ENCODE measurements around the gene KRT86. TPM values are rescaled to one million over a fixed set of nuclear protein-coding genes. Genes with fewer than 3 reads are reported as not detected.

Gene KRT86
- total and polyA plus RNA-seq, 2 of the 8 experiments (the other 6 are each of a cell fraction or from before 2014, with no cell fraction given), result 0.12 TPM; not detected in 1

DNA sequence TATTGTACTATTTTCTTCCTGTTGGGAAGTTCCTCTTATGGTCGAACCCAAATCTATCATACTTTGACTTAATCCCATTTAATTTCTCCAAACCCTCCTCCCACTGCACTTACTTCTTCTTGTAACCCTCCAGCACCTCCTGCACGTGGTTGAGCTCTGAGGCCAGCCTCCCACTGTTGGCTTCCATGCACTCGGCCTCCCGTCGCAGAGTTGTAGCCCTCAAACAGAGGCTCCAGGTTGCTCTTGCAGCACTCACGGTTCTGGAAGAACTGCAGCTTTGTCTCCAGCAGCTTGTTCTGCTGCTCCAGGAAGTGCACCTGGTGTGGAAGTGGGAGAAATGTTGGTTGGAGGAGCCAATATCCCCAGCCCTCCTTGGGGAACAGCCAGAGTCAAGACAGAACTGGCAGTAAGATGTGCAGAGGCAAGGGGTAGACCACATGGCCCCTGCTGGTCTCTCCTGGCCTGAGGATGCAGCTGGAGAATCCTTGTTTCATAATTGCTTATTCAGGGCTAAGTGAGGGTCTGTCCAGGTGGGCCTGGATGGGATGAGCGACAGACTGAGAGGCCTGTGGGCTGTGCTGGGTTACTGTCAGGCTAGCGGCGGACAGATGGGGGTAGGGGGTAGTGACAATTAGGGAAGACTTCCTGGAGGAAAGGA, 18.4 kb upstream of the KRT86 start (continued):
- TF ChIP-seq, protein P1, sequence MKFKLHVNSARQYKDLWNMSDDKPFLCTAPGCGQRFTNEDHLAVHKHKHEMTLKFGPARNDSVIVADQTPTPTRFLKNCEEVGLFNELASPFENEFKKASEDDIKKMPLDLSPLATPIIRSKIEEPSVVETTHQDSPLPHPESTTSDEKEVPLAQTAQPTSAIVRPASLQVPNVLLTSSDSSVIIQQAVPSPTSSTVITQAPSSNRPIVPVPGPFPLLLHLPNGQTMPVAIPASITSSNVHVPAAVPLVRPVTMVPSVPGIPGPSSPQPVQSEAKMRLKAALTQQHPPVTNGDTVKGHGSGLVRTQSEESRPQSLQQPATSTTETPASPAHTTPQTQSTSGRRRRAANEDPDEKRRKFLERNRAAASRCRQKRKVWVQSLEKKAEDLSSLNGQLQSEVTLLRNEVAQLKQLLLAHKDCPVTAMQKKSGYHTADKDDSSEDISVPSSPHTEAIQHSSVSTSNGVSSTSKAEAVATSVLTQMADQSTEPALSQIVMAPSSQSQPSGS (IDR thresholded peaks at IDR 0.05; ENCODE audit: low read length), result no peak
- TF ChIP-seq SIN3A (conservative IDR thresholded peaks at IDR 0.05 in 1 of 2, IDR thresholded peaks at IDR 0.05 in 1 of 2; ENCODE audit: low read depth in 1 of 2, low read length in 2 of 2) (no peak), EP300 (IDR thresholded peaks at IDR 0.05; ENCODE audit: borderline replicate concordance in 1 of 2, low read depth in 2 of 2, low read length in 2 of 2) (no peak)
